HepG2 (cell line): ENCODE measurements around the gene MTFR1L. TPM values are rescaled to one million over a fixed set of nuclear protein-coding genes. Genes with fewer than 3 reads are reported as not detected.

Experiments used
- ATF3 ChIP-seq: sonication (generic); formaldehyde crosslinking; IDR thresholded peaks from 2 replicates; pipeline ENCODE4 v1.4.0; 2020; ENCODE audit warnings: missing genetic modification reagents
- CREB1 ChIP-seq, 2 experiments: fragments of 450-650 bp in 1 of 2; IDR thresholded peaks; 2 replicates each; pipeline ENCODE4 v1.6.1; 2016 to 2017; ENCODE audit warnings: control low read depth in 1 of 2, mild to moderate bottlenecking in 1 of 2, missing compliant biosample characterization in 1 of 2, missing genetic modification characterization in 1 of 2
- ERF ChIP-seq: IDR thresholded peaks from 2 replicates; pipeline ENCODE4 v1.6.1; 2018; ENCODE audit warnings: missing biosample characterization, missing genetic modification reagents
- ETV6 ChIP-seq: sonication (generic); formaldehyde crosslinking; conservative IDR thresholded peaks from 2 replicates; pipeline ENCODE4 v1.4.0; 2020; ENCODE audit warnings: missing genetic modification reagents
- HDAC2 ChIP-seq: sonication (generic); formaldehyde crosslinking; IDR thresholded peaks from 2 replicates; pipeline ENCODE4 v1.4.0; 2020; ENCODE audit warnings: missing genetic modification reagents
- HNF4A ChIP-seq: sonication (generic); formaldehyde crosslinking; IDR thresholded peaks from 2 replicates; pipeline ENCODE4 v1.4.0; 2020; ENCODE audit warnings: missing genetic modification reagents
- IKZF5 ChIP-seq: IDR thresholded peaks from 2 replicates; pipeline ENCODE4 v1.6.1; 2018; ENCODE audit warnings: missing genetic modification reagents, mild to moderate bottlenecking, missing compliant biosample characterization
- ISX ChIP-seq: sonication (generic); formaldehyde crosslinking; conservative IDR thresholded peaks from 2 replicates; pipeline ENCODE4 v1.5.0; 2020; ENCODE audit warnings: missing genetic modification reagents
- KLF6 ChIP-seq: IDR thresholded peaks from 2 replicates; pipeline ENCODE4 v1.8.0; 2016; ENCODE audit warnings: missing biosample characterization, missing genetic modification reagents
- KMT2A ChIP-seq: sonication (generic); formaldehyde crosslinking; IDR thresholded peaks from 2 replicates; pipeline ENCODE4 v1.4.0; 2020; ENCODE audit warnings: missing genetic modification reagents
- MZF1 ChIP-seq: sonication (generic); formaldehyde crosslinking; IDR thresholded peaks from 2 replicates; pipeline ENCODE4 v1.8.1; 2023; ENCODE audit warnings: mild to moderate bottlenecking, missing genetic modification reagents, borderline replicate concordance
- TCF7L2 ChIP-seq: IDR thresholded peaks from 2 replicates; pipeline ENCODE4 v1.6.1; 2011; ENCODE audit warnings: mild to moderate bottlenecking, low read depth, low read length, moderate library complexity
- TFAP4 ChIP-seq: sonication (generic); IDR thresholded peaks from 2 replicates; pipeline ENCODE4 v1.6.1; 2016; ENCODE audit warnings: low read depth, borderline replicate concordance
- THYN1 ChIP-seq: sonication (generic); formaldehyde crosslinking; IDR thresholded peaks from 2 replicates; pipeline ENCODE4 v1.8.1; 2023; ENCODE audit warnings: low read depth, mild to moderate bottlenecking, moderate library complexity, missing genetic modification reagents, borderline replicate concordance
- ZFP90 ChIP-seq: sonication (generic); formaldehyde crosslinking; IDR thresholded peaks from 2 replicates; pipeline ENCODE4 v1.8.0; 2022; ENCODE audit warnings: missing genetic modification reagents, mild to moderate bottlenecking, inconsistent platforms, borderline replicate concordance
- ZHX1 ChIP-seq: sonication (generic); formaldehyde crosslinking; IDR thresholded peaks from 2 replicates; pipeline ENCODE4 v1.8.1; 2022; ENCODE audit warnings: low read depth, mild to moderate bottlenecking, missing genetic modification reagents
- ZMYM3 ChIP-seq: sonication (generic); formaldehyde crosslinking; IDR thresholded peaks from 2 replicates; pipeline ENCODE4 v1.5.1; 2020; ENCODE audit warnings: mild to moderate bottlenecking, missing genetic modification reagents
- ZNF224 ChIP-seq: sonication (generic); formaldehyde crosslinking; IDR thresholded peaks from 2 replicates; pipeline ENCODE4 v1.5.0; 2020; ENCODE audit warnings: mild to moderate bottlenecking, missing genetic modification reagents
- ZNF556 ChIP-seq: sonication (generic); formaldehyde crosslinking; IDR thresholded peaks from 2 replicates; pipeline ENCODE4 v1.4.0; 2020; ENCODE audit warnings: mild to moderate bottlenecking, missing genetic modification reagents, borderline replicate concordance
- ZNF577 ChIP-seq: sonication (generic); formaldehyde crosslinking; IDR thresholded peaks from 2 replicates; pipeline ENCODE4 v1.4.0; 2020; ENCODE audit warnings: mild to moderate bottlenecking, low read depth, missing genetic modification reagents, borderline replicate concordance
- ZNF598 ChIP-seq: sonication (generic); formaldehyde crosslinking; IDR thresholded peaks from 2 replicates; pipeline ENCODE4 v1.5.1; 2020; ENCODE audit warnings: mild to moderate bottlenecking, missing genetic modification reagents, borderline replicate concordance
- ZNF691 ChIP-seq: sonication (generic); formaldehyde crosslinking; IDR thresholded peaks from 2 replicates; pipeline ENCODE4 v1.4.0; 2020; ENCODE audit warnings: missing genetic modification reagents, low read depth, mild to moderate bottlenecking, borderline replicate concordance
- polyA plus RNA-seq, 8 experiments: library from polyadenylated mRNA; depleted of rRNA in 3 of 8; stranded (reverse) in 7 of 8; unstranded in 1 of 8; fragments of >200 nt; fragmentation: Illumina TruSeq in 4 of 8; extraction: Trizol in 4 of 8; gene quantifications; 2 replicates each; pipeline versions ENCODE4 v1.2.1 to v1.2.3, GENCODE V29; 2011 to 2016; ENCODE audit warnings: low read depth in 4 of 8, missing spikeins in 1 of 8, mixed read lengths in 1 of 8; ENCODE audit not compliant: insufficient read depth in 1 of 8
- total RNA-seq, 5 experiments: library from RNA; depleted of rRNA; stranded (reverse); fragments of >200 nt; fragmentation: Illumina TruSeq; extraction: Trizol; gene quantifications; 2 replicates each; pipeline ENCODE4 v1.2.3, GENCODE V29; 2016; ENCODE audit warnings: low read depth in 1 of 5

Gene MTFR1L
- total and polyA plus RNA-seq, 2 of the 13 experiments (the other 11 are each of a cell fraction or from before 2014, with no cell fraction given), result 38.0 to 55.7 TPM

- TF ChIP-seq TFAP4 (no peak), IKZF5 (CRISPR knock-in tag) (no peak), MZF1 (CRISPR knock-in tag) (no peak), KLF6 (CRISPR knock-in tag) (no peak), KMT2A (CRISPR knock-in tag) (no peak), ISX (CRISPR knock-in tag) (no peak), ETV6 (CRISPR knock-in tag) (no peak), ZNF556 (no peak), ATF3 (CRISPR knock-in tag) (no peak), HDAC2 (CRISPR knock-in tag) (peak; percentile 20; the same call in 1 of the 2 replicates), TCF7L2 (no peak), ZNF224 (CRISPR knock-in tag) (no peak), HNF4A (CRISPR knock-in tag) (peak; percentile 51), ZMYM3 (CRISPR knock-in tag) (no peak), ZNF598 (CRISPR knock-in tag) (no peak), THYN1 (CRISPR knock-in tag) (no peak), ZNF577 (CRISPR knock-in tag) (no peak), CREB1 (IDR thresholded peaks at IDR 0.05) (no peak), CREB1 (CRISPR knock-in tag; IDR thresholded peaks at IDR 0.05) (peak; percentile 20; the same call in 1 of the 2 replicates), ERF (CRISPR knock-in tag) (peak; percentile 11; the same call in 1 of the 2 replicates), ZNF691 (no peak), ZFP90 (CRISPR knock-in tag) (no peak; the same call in 1 of the 2 replicates), ZHX1 (CRISPR knock-in tag) (no peak)
Observed at GRCh38 chr1:25871086-25871703, 51.4 kb downstream of the MTFR1L start (continued).
